ENCODE measurements around the gene UBE4A. TPM values are rescaled to one million over a fixed set of nuclear protein-coding genes. Genes with fewer than 3 reads are reported as not detected.

UBE4A gene
- total RNA-seq, 1 experiment from 2014 or later, result 30.8 TPM

DNA sequence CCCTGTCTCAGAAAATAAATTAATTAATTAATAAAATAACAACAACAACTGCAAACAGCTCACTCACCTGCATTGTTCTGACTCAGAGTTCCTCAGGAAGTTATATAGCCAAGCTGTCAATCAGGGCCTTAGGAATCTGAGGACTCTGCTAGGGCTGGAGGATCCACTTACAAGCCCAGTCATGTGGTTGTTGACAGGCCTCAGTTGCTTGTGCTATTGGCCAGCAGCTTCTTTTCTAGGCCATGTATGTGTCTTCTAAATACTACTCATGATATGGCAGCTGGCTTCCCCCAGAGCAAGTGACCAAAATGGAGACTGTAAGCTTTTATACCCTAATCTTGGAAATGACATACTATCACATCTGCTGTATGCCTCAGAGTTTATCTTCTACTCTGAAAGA lies 21.2 kb downstream of the UBE4A start:
- Mint-ChIP-seq H3K4me3 (ENCODE audit: low read depth, unreplicated experiment) (no peak overlapping the region), H3K27ac (ENCODE audit: unreplicated experiment) (no peak overlapping the region), H3K27me3 (ENCODE audit: unreplicated experiment) (no peaks in the 10 kb centered on the region), H3K9me3 (ENCODE audit: low read depth, unreplicated experiment) (no peaks in the 10 kb centered on the region), H3K4me1 (ENCODE audit: low read depth, unreplicated experiment) (no peaks in the 10 kb centered on the region), H3K36me3 (ENCODE audit: insufficient read depth, unreplicated experiment) (peaks cover 17% of the 10 kb centered on the region)
- intact Hi-C loops (cut with micrococcal nuclease; ENCODE audit: unreplicated experiment), result no loop called here
- BruUV-seq (replicated peaks), result no TSS peak
- CTCF ChIA-PET, result no interaction called here
- no peak for TF ChIP-seq CTCF (IDR thresholded peaks at IDR 0.05; ENCODE audit: unreplicated experiment)
- DNase-seq, result no peak

GRCh38 chr11:118382954-118383353 lies 23.6 kb downstream of the UBE4A start:
- Mint-ChIP-seq H3K27me3 (ENCODE audit: unreplicated experiment) (no peaks in the 10 kb centered on the region), H3K4me3 (ENCODE audit: low read depth, unreplicated experiment) (no peak overlapping the region), H3K27ac (ENCODE audit: unreplicated experiment) (no peak overlapping the region), H3K4me1 (ENCODE audit: low read depth, unreplicated experiment) (no peaks in the 10 kb centered on the region), H3K36me3 (ENCODE audit: insufficient read depth, unreplicated experiment) (peaks cover 28% of the 10 kb centered on the region), H3K9me3 (ENCODE audit: low read depth, unreplicated experiment) (no peaks in the 10 kb centered on the region)
- TF ChIP-seq CTCF (IDR thresholded peaks at IDR 0.05; ENCODE audit: unreplicated experiment), result no peak
- CTCF ChIA-PET, result no interaction called here
- intact Hi-C loops (cut with micrococcal nuclease; ENCODE audit: unreplicated experiment), result no loop called here
- BruUV-seq (replicated peaks), result no TSS peak
- no peak for DNase-seq

DNA sequence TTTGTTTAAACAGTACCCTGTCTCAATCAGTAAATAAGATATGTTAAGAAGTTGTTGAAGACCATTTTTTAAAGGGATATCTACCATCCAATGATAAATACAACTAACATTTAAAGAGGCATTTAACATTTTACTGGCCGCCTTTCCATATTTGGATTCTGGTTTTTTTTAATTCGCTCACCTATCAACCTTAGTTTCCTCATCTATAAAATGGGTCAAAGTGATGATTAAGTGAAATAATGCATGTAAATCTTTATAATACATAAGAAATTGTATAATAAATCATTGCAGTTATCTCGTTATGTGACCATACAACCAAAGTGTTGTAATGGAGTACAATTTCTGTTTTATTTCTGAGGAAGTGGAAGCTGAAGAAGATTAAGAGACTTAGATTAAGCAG lies 24.3 kb downstream of the UBE4A start:
- intact Hi-C loops (cut with micrococcal nuclease; ENCODE audit: unreplicated experiment), result no loop called here
- Mint-ChIP-seq H3K4me3 (ENCODE audit: low read depth, unreplicated experiment) (no peak overlapping the region), H3K9me3 (ENCODE audit: low read depth, unreplicated experiment) (no peaks in the 10 kb centered on the region), H3K36me3 (ENCODE audit: insufficient read depth, unreplicated experiment) (peaks cover 28% of the 10 kb centered on the region), H3K4me1 (ENCODE audit: low read depth, unreplicated experiment) (no peaks in the 10 kb centered on the region), H3K27ac (ENCODE audit: unreplicated experiment) (no peak overlapping the region), H3K27me3 (ENCODE audit: unreplicated experiment) (no peaks in the 10 kb centered on the region)
- no TSS peak for BruUV-seq (replicated peaks)
- TF ChIP-seq CTCF (IDR thresholded peaks at IDR 0.05; ENCODE audit: unreplicated experiment), result no peak
- CTCF ChIA-PET, result no interaction called here
- DNase-seq, result no peak

- Mint-ChIP-seq H3K4me3 (ENCODE audit: low read depth, unreplicated experiment) (no peak overlapping the region), H3K4me1 (ENCODE audit: low read depth, unreplicated experiment) (peaks cover 10% of the 10 kb centered on the region), H3K27me3 (ENCODE audit: unreplicated experiment) (no peaks in the 10 kb centered on the region), H3K36me3 (ENCODE audit: insufficient read depth, unreplicated experiment) (peaks cover 15% of the 10 kb centered on the region), H3K27ac (ENCODE audit: unreplicated experiment) (no peak overlapping the region), H3K9me3 (ENCODE audit: low read depth, unreplicated experiment) (no peaks in the 10 kb centered on the region)
- BruUV-seq (replicated peaks), result no TSS peak
- DNase-seq, result no peak
- intact Hi-C loops (cut with micrococcal nuclease; ENCODE audit: unreplicated experiment), result no loop called here
- no peak for TF ChIP-seq CTCF (IDR thresholded peaks at IDR 0.05; ENCODE audit: unreplicated experiment)
- CTCF ChIA-PET, result no interaction called here
These were observed 36.7 kb downstream of the UBE4A start for GRCh38 chr11:118396097-118396501.

DNA sequence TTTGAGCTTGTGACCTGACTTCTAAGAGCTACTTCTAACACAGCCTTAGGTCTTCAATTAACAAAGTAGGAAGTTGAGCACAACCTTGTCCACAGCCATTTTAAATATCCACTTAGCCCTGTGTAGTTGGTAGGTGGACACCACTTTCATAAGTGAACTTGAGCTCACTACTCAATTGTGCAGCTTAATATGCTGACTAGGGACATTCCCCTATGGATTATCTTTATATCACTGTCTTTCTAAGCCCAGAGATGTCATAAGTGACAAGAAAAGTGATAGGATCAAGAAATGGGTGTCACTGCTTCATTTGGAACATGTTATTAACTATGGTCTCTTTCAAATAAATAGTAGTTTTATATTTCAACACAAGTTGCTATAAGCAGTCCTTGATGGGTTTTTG lies 38.0 kb downstream of the UBE4A start:
- no peaks in the 10 kb centered on the region for H3K9me3 Mint-ChIP-seq (ENCODE audit: low read depth, unreplicated experiment)
- BruUV-seq (replicated peaks), result no TSS peak

More for the DNA sequence above, 38.0 kb downstream of the UBE4A start:
- Mint-ChIP-seq H3K36me3 (ENCODE audit: insufficient read depth, unreplicated experiment) (peaks cover 27% of the 10 kb centered on the region), H3K27ac (ENCODE audit: unreplicated experiment) (no peak overlapping the region), H3K4me1 (ENCODE audit: low read depth, unreplicated experiment) (peaks cover 10% of the 10 kb centered on the region), H3K27me3 (ENCODE audit: unreplicated experiment) (no peaks in the 10 kb centered on the region), H3K4me3 (ENCODE audit: low read depth, unreplicated experiment) (no peak overlapping the region)
- DNase-seq, result no peak
- intact Hi-C loops (cut with micrococcal nuclease; ENCODE audit: unreplicated experiment), result no loop called here
- no peak for TF ChIP-seq CTCF (IDR thresholded peaks at IDR 0.05; ENCODE audit: unreplicated experiment)
- CTCF ChIA-PET, result no interaction called here

All from Calu3 (cell line).